Stimulated activated naive CD4-positive, alpha-beta T cell (primary cell): Measurements from ENCODE around the gene TNRC6B.

Experiments
- DNase-seq, 6 experiments: peaks; one replicate each; lab custom pipeline; 2025; lab: John Stamatoyannopoulos, UW

Gene TNRC6B

DNA sequence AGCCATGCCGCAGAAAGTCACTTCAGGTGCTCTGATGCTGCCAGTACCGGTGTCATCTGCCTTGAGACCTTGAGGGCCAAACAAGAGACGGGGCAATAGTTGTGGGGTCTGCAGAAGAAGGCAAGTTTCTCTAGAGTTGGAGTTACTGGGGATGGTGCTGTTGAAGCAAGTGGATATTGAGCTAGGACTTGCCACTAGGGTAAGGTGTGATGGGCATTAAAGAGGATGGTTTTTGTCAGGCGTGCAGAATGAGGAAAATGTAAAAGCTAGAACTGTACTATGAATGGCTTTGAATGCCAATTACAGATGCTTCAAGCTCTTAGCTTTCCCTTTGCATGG, 61.6 kb downstream of the TNRC6B start:
- DNase-seq: no peak

DNA sequence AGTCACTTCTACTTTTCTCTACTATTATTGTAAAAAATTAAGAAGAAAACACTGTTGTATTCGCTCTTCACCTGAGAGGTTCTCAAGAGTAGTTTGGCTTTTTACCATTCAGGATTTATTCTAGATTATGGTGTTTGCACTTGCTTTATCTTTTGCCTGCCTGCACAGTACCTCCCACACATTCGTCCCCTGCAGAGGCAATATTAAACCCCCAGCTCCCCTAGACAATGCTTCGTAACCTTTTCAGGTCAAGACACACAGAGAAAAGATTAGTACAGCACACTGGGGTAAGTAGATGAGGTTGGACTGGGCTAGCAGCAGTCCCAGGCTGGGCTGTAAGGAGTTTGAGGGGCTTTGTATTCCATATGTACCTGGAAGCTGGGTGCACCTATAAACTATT, 62.4 kb downstream of the TNRC6B start:
- DNase-seq: no peak

DNA sequence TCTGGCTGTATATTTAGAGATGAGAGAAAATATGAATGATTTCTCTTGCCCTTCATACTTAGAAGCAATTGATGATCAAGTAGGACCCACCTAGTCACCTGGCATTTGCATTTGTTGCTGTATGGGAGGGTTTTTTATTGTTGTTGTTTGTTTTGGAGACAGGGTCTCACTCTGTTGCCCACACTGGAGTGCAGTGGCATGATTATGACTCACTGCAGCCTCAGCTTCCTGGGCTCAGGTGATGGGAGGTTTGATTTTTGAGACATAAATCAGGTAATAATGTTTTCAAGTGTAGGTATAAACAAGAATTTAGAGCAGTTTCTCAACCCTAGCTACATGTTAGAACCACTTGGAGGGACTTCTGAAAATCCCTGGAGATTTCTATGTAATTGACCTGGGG, 63.0 kb downstream of the TNRC6B start:
- peak in 2 of 6 experiments; percentile 15 to 16 for DNase-seq

DNA sequence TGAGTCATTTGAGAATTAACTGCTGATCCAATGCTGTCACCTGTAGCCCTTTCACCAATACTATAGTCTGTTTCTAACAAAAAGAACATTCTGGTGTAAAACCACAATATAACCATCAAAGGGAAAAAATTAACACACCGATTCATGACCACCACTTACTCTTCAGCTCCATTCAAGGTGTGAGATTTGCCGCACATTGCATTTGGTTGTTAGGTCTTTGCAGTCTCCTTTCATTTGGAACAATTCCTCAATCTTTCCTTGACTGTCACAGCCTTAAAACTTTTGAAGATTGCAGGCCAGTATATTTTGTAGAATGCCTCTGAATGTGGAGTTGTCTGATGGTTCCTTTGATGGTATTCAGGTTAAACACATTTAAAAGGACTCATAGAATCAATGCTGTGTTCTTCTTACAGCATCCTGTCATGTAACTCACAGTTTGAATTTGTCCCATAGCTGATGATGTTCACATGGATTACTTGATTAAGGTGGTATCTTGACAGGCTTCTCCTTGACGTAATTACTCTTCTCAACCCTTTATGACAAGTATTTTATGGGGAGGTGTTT, 63.6 kb downstream of the TNRC6B start:
- DNase-seq: peak in 3 of 6 experiments; percentile 53 to 77 (median 67)

- DNase-seq: peak in 3 of 6 experiments; percentile 20 to 31 (median 21)
Measured at GRCh38 chr22:40243891-40244290, 66.2 kb downstream of the TNRC6B start.

DNA sequence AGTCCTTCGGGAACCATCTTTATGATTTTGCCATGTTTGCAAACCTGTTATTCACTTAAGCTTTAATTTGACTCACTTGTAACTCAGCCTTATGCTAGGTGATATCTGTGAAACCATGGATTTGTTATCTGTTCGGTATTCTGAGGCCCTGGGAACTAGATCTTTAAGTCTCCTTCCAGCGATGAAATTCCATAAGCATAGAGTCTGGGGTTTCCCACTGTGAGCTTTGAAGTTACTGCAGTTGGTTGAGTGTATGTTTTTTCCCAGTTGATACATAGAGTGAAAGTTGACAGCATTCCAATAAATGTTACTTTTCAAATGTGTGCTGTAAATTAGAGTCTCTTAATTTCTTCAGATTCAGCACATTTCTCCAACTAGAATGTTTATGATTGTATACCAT, 66.9 kb downstream of the TNRC6B start:
- no peak for DNase-seq

GRCh38 chr22:40247976-40248375, 70.3 kb downstream of the TNRC6B start:
- DNase-seq: peak in 5 of 6 experiments; percentile 6 to 55 (median 36)

GRCh38 chr22:40249286-40249685, 71.6 kb downstream of the TNRC6B start:
- DNase-seq: peak in 1 of 6 experiments; percentile 5

GRCh38 chr22:40250608-40251007, 72.9 kb downstream of the TNRC6B start:
- DNase-seq: no peak

DNA sequence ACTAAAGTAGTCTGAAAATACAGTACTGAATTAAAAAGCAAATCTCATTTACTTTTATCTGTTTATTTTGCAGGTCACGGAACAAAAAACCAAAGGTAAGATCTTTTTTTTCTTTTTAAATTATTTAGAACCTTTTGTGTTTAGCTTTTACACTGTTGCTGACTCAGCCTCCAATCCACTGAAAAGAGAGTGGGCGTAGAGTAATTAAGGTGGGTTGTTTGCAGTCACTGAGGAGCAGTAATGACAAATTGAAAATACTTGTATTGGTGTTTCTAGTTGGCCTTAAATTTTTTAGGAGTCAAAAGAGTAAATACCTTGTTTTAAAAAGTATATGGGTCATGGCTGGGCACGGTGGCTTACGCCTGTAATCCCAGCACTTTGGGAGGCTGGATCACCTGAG, 73.4 kb downstream of the TNRC6B start:
- no peak for DNase-seq

DNA sequence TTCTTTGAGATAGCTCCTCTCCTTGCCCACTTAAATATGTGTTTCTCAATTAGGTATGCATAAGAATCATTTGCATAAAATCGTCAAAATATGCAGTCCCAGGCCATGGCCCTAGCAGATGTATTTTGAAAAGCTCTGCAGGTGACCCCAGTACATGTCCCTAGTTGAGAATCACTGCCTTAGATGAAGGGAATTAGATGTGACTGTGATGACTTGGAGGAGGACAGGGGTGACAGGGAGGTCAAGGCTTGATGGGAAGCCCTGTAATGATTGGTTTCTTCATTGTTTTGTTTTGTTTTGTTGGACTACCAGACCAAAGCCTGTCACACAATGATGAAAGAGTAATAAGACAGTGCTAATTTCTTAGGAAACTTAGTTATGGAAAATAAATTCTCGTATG, 74.4 kb downstream of the TNRC6B start:
- DNase-seq: no peak

- DNase-seq: no peak
Measured at GRCh38 chr22:40256516-40256915, 78.8 kb downstream of the TNRC6B start.

GRCh38 chr22:40258017-40258416, 80.3 kb downstream of the TNRC6B start:
- no peak for DNase-seq

- DNase-seq: no peak
Measured at GRCh38 chr22:40258501-40258915, 80.8 kb downstream of the TNRC6B start.

GRCh38 chr22:40261783-40262182, 84.1 kb downstream of the TNRC6B start:
- no peak for DNase-seq

- DNase-seq: peak in 1 of 6 experiments; percentile 5
Measured at GRCh38 chr22:40263191-40263590, 85.5 kb downstream of the TNRC6B start.

DNA sequence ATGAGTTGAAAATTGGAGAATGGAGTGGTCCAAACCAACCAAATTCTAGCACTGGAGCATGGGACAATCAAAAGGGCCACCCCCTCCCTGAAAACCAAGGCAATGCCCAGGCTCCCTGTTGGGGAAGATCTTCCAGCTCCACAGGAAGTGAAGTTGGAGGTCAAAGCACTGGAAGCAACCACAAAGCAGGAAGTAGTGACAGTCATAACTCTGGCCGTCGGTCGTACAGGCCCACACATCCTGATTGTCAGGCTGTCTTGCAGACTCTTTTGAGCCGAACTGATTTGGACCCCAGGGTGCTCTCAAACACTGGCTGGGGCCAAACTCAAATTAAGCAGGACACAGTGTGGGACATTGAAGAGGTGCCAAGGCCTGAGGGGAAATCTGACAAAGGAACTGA, 88.1 kb downstream of the TNRC6B start:
- DNase-seq: no peak

DNA sequence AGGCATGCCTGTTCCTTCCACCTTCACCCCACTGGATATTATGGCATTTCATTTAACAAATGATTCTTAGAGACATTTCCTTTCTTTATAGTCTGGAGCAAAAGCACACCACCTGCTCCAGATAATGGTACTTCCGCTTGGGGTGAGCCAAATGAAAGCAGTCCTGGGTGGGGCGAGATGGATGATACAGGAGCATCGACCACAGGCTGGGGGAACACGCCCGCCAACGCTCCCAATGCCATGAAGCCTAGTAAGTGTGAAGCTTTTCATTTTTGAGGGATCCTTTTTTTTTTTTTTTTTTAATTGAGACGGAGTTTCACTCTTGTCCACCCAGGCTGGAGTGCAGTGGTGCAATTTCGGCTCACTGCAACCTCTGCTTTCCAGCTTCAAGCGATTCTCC, 92.3 kb downstream of the TNRC6B start:
- no peak for DNase-seq

DNA sequence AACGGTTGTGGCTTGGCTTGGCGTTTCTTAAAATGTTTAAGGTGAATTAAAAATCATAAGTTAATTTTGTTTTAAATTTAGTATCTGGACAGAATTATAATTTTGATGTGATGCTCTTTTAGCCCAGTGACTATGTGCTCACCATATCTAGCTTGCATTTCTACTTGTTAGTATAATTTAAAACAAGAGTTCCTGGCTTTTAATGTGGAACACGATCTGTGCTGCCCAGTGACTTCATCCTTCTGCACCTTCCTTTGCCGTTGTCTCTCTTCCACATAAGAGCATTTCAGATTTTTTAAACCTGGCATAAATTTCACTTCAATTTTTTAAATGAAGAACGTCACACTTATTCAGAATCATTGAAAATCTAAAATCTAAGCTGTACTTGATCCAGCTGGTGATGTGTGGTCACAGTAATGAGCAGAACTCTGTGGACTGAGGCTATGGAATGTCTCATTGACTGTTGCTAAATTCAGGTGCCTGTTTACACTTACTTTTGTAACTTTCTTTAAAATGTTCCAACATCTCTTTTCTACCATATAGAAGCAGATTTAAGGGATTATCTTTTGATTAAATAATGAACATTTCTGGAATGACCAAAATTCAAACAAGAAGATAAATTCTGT, 93.1 kb downstream of the TNRC6B start:
- no peak for DNase-seq

DNA sequence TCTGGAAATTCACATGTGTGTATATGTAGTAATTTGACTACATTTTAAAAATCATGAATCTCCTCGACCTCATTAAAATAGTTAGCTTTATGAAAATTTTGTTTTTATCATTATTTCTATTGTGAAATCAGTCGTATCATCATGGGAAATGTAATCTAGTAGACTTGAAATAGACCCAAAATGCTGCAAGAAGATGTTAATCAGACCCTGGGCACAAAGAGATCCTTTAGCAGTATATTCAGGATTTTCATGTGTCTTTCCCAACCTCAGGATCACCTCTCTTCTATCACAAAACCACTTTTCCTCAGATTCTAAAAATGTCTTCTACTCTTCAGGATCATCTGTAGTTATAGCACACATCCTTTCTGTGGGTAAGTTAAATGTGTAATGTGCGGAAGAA, 93.7 kb downstream of the TNRC6B start:
- no peak for DNase-seq

GRCh38 chr22:40273319-40273718, 95.6 kb downstream of the TNRC6B start:
- no peak for DNase-seq

DNA sequence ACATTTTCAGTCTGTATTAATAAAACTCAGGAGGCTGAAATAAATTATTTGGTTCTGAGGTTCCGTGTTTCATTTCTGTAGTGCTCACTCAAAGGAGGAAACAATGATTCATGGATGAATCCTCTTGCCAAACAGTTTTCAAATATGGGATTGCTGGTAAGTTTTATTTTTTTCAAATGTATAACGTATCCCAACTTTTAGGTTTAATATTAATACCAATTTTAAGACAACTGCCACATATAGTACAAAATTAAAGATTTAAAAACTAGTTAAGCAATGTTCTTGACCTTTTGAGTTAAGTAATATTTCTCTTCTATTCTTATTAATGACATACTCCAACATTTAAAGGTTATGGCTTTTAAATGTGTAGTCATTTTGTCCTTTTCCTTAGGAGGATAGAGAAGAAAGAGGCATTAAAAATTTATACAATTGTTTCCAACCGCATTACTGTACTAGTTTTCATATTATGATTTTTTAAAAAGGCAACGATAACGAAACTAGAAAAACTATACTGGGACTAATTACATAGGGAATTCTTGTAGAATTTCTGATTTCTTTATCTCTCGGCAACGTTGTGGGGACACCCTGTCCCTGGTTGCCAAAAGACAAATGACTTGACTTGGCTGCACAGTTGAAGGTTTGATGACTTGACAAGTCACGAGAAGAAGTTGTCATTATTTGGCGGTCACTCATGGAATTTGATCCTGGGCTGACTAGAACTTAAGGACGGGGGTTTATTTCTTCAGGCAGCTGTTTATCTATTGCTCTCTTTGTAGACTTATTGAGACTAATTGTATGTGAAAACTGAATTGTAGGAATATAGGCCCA, 99.5 kb downstream of the TNRC6B start:
- no peak for DNase-seq

GRCh38 chr22:40279017-40279416, 101.3 kb downstream of the TNRC6B start:
- DNase-seq: peak in 1 of 6 experiments; percentile 7
